GM10248 (cell line): ENCODE measurements around the gene OSBPL6.
A peak's percentile ranks its signal among the peaks of the same experiment; 100 is the strongest.

ENCODE experiments used
- CTCF ChIA-PET: fragments of 300-600 bp; sonication (Branson Sonifier 250); formaldehyde crosslinking; extraction: SDS; loops from one replicate; lab custom pipeline; 2021; ENCODE audit warnings: antibody characterized with exemption; lab: Yijun Ruan, JAX
- POLR2A ChIA-PET: fragments of 350-650 bp; sonication (Branson Sonifier 250); formaldehyde crosslinking; extraction: SDS; loops from one replicate; lab custom pipeline; 2020; ENCODE audit warnings: antibody characterized with exemption; lab: Yijun Ruan, JAX
- DNase-seq: peaks from one replicate; pipeline ENCODE4 v3.0.0; 2012; ENCODE audit errors: extremely low spot score
- CTCF ChIP-seq: IDR thresholded peaks from 2 replicates; pipeline ENCODE4 v1.5.1; 2012; ENCODE audit warnings: mild to moderate bottlenecking, low read depth; ENCODE audit errors: extremely low read depth, missing control alignments, control extremely low read depth

OSBPL6 gene

GRCh38 chr2:178428396-178428806, 234.1 kb downstream of the OSBPL6 start:
- CTCF ChIA-PET = interaction anchor here (0.9 to 7.3 kb wide), 6 partner anchors 9 to 316 kb away, joined by 3 to 76 read pairs (median 6); partner anchors contain the start of gene RBM45
- no peak for DNase-seq
- POLR2A ChIA-PET = no interaction called here
- no peak for TF ChIP-seq CTCF

- ChIA-PET POLR2A (no interaction called here), CTCF (interaction anchor here (0.7 to 7.3 kb wide), 4 partner anchors 14 to 32 kb away, joined by 3 to 76 read pairs (median 9); no protein-coding TSS in a partner anchor)
- no peak for TF ChIP-seq CTCF
- DNase-seq = no peak
These were observed 235.0 kb downstream of the OSBPL6 start for GRCh38 chr2:178429336-178429735.

- DNase-seq = no peak
- CTCF ChIA-PET = interaction anchor here (1.4 to 1.5 kb wide), 2 partner anchors 13 to 18 kb away, joined by 4 to 5 read pairs; no protein-coding TSS in a partner anchor
- POLR2A ChIA-PET = no interaction called here
These were observed 242.3 kb downstream of the OSBPL6 start for GRCh38 chr2:178436662-178437061.

GRCh38 chr2:178441426-178441825, 247.1 kb downstream of the OSBPL6 start:
- ChIA-PET CTCF (interaction anchor here (1.5 to 3.3 kb wide), 4 partner anchors 10 to 27 kb away, joined by 3 to 19 read pairs (median 8); no protein-coding TSS in a partner anchor), POLR2A (no interaction called here)
- no peak for DNase-seq
- TF ChIP-seq CTCF = no peak

More at GRCh38 chr2:178436662-178437061, 242.3 kb downstream of the OSBPL6 start:
- TF ChIP-seq CTCF = no peak

GRCh38 chr2:178448968-178449661, 254.8 kb downstream of the OSBPL6 start:
- ChIA-PET CTCF (interaction anchor here (0.7 to 3.5 kb wide), 6 partner anchors 12 to 680 kb away, joined by 3 to 18 read pairs (median 4); no protein-coding TSS in a partner anchor), POLR2A (interaction anchor here (0.6 to 1.0 kb wide), 2 partner anchors 43 to 1067 kb away, joined by 3 read pairs; no protein-coding TSS in a partner anchor)
- no peak for TF ChIP-seq CTCF
- peak; percentile 52 for DNase-seq

- no peak for DNase-seq
- CTCF ChIA-PET = interaction anchor here (0.7 to 3.5 kb wide), 6 partner anchors 10 to 217 kb away, joined by 3 to 18 read pairs (median 5); no protein-coding TSS in a partner anchor
- POLR2A ChIA-PET = interaction anchor here (1.0 kb wide), 1 partner anchor 44 kb away, joined by 3 read pairs; no protein-coding TSS in a partner anchor
- TF ChIP-seq CTCF = no peak
These were observed 255.6 kb downstream of the OSBPL6 start for GRCh38 chr2:178449700-178450523.
